Fibroblast of lung (primary cell): ENCODE measurements around the gene ST6GAL1. TPM values are rescaled to one million over a fixed set of nuclear protein-coding genes. Genes with fewer than 3 reads are reported as not detected.

Experiments
- DNase-seq, 2 donors: peaks; one replicate each; pipeline versions ENCODE4 v3.0.0 to v3.0.0-alpha.2; 2010; ENCODE audit warnings: low read depth in 2 of 2
- H2AFZ ChIP-seq: 2 replicates; pipeline ENCODE4 v1.5.1; 2012; ENCODE audit warnings: low read length, control low read depth, inconsistent platforms
- H3K27ac ChIP-seq: 2 replicates; pipeline ENCODE4 v1.5.1; 2011; ENCODE audit warnings: low read length, control low read depth; ENCODE audit not compliant: insufficient read depth
- H3K27me3 ChIP-seq: 2 replicates; pipeline ENCODE4 v1.5.1; 2011; ENCODE audit warnings: mild to moderate bottlenecking, low read length; ENCODE audit not compliant: control insufficient read depth, insufficient read depth
- H3K36me3 ChIP-seq: 2 replicates; pipeline ENCODE4 v1.5.1; 2011; ENCODE audit warnings: low read length; ENCODE audit not compliant: control insufficient read depth, insufficient read depth
- H3K4me1 ChIP-seq: 2 replicates; pipeline ENCODE4 v1.5.1; 2011; ENCODE audit warnings: low read length; ENCODE audit not compliant: control insufficient read depth, insufficient read depth; ENCODE audit errors: extremely low read depth
- H3K4me2 ChIP-seq: 2 replicates; pipeline ENCODE4 v1.5.1; 2011; ENCODE audit warnings: low read length, control low read depth; ENCODE audit not compliant: insufficient read depth; ENCODE audit errors: extremely low read depth
- H3K4me3 ChIP-seq, 4 experiments: fragments of 200-600 bp in 1 of 4; sonication (generic) in 1 of 4; replicated peaks in 1 of 4; 2 replicates each; pipeline ENCODE4 v1.5.1; 2011 to 2016; ENCODE audit warnings: low read length in 4 of 4, low read depth in 3 of 4, mild to moderate bottlenecking in 3 of 4, control low read depth in 2 of 4, inconsistent platforms in 1 of 4, mixed read lengths in 1 of 4; ENCODE audit not compliant: insufficient read depth in 1 of 4; ENCODE audit errors: control extremely low read depth in 1 of 4
- H3K79me2 ChIP-seq: 2 replicates; pipeline ENCODE4 v1.5.1; 2012; ENCODE audit warnings: mild to moderate bottlenecking, low read length, inconsistent platforms; ENCODE audit not compliant: control insufficient read depth, insufficient read depth
- H3K9ac ChIP-seq: 2 replicates; pipeline ENCODE4 v1.5.1; 2011; ENCODE audit warnings: mild to moderate bottlenecking, low read length, control low read depth; ENCODE audit not compliant: insufficient read depth
- H3K9me3 ChIP-seq: 2 replicates; pipeline ENCODE4 v1.5.1; 2012; ENCODE audit warnings: low read depth, low read length; ENCODE audit not compliant: control insufficient read depth, insufficient read depth
- H4K20me1 ChIP-seq: 2 replicates; pipeline ENCODE4 v1.5.1; 2011; ENCODE audit warnings: low read length; ENCODE audit not compliant: control insufficient read depth, insufficient read depth; ENCODE audit errors: extremely low read depth
- CTCF ChIP-seq, 2 donors: IDR thresholded peaks in 1 of 2; conservative IDR thresholded peaks in 1 of 2; 1 replicate in 1 of 2; 2 replicates in 1 of 2; pipeline ENCODE4 v1.5.1; 2011 to 2012; ENCODE audit warnings: low read length in 2 of 2, control low read depth in 1 of 2, inconsistent platforms in 1 of 2, low read depth in 1 of 2, mild to moderate bottlenecking in 1 of 2
- EZH2 ChIP-seq: IDR thresholded peaks from 2 replicates; pipeline ENCODE4 v1.5.1; 2012; ENCODE audit warnings: low read length, control low read depth, mild to moderate bottlenecking; ENCODE audit errors: missing control alignments
- polyA plus RNA-seq, 2 donors: library from polyadenylated mRNA; depleted of rRNA in 1 of 2; stranded (reverse) in 1 of 2; unstranded in 1 of 2; fragments of >200 nt; gene quantifications; 2 replicates each; pipeline ENCODE4 v1.2.1, GENCODE V29; 2011 to 2012; ENCODE audit warnings: missing spikeins in 1 of 2
- total RNA-seq: library from RNA; depleted of rRNA; stranded (reverse); fragments of >200 nt; gene quantifications from 2 replicates; pipeline ENCODE4 v1.2.1, GENCODE V29; 2014

The ST6GAL1 gene
- total and polyA plus RNA-seq, 2 donors (not counting 1 experiment from before 2014, with no cell fraction given): 0.83 to 1.00 TPM

- H3K27ac ChIP-seq: no peak overlapping the region
- no peaks in the 10 kb centered on the region for H3K79me2 ChIP-seq
- H3K9me3 ChIP-seq: no peaks in the 10 kb centered on the region
- no peaks in the 10 kb centered on the region for H3K4me1 ChIP-seq
- H4K20me1 ChIP-seq: no peaks in the 10 kb centered on the region
- H2AFZ ChIP-seq: no peak overlapping the region
- H3K36me3 ChIP-seq: no peaks in the 10 kb centered on the region
- no peak overlapping the region for H3K4me2 ChIP-seq
- TF ChIP-seq CTCF (conservative IDR thresholded peaks at IDR 0.05 in 1 of 2, IDR thresholded peaks at IDR 0.05 in 1 of 2; ENCODE audit: low read depth in 1 of 2, low read length in 2 of 2) (no peak), EZH2 (no peak)
- no peak for DNase-seq
- H3K27me3 ChIP-seq: no peaks in the 10 kb centered on the region
- H3K4me3 ChIP-seq: no peak overlapping the region
- no peak overlapping the region for H3K9ac ChIP-seq
Observed at GRCh38 chr3:187027531-187028278, 97.4 kb downstream of the ST6GAL1 start.

GRCh38 chr3:187031934-187032333, 101.6 kb downstream of the ST6GAL1 start:
- H3K9me3 ChIP-seq: no peaks in the 10 kb centered on the region
- no peaks in the 10 kb centered on the region for H3K36me3 ChIP-seq
- no peaks in the 10 kb centered on the region for H4K20me1 ChIP-seq
- no peak overlapping the region for H3K9ac ChIP-seq
- H3K4me3 ChIP-seq: no peak overlapping the region
- H3K4me1 ChIP-seq: no peaks in the 10 kb centered on the region
- no peak for TF ChIP-seq CTCF (conservative IDR thresholded peaks at IDR 0.05 in 1 of 2, IDR thresholded peaks at IDR 0.05 in 1 of 2; ENCODE audit: low read depth in 1 of 2, low read length in 2 of 2)
- no peak for TF ChIP-seq EZH2
- H3K79me2 ChIP-seq: no peaks in the 10 kb centered on the region
- no peak overlapping the region for H3K27ac ChIP-seq
- no peak for DNase-seq
- H3K4me2 ChIP-seq: no peak overlapping the region
- H2AFZ ChIP-seq: no peak overlapping the region
- no peaks in the 10 kb centered on the region for H3K27me3 ChIP-seq

- no peaks in the 10 kb centered on the region for H3K9me3 ChIP-seq
- H3K27ac ChIP-seq: no peak overlapping the region
- H3K4me1 ChIP-seq: no peaks in the 10 kb centered on the region
- TF ChIP-seq EZH2 (no peak), CTCF (conservative IDR thresholded peaks at IDR 0.05 in 1 of 2, IDR thresholded peaks at IDR 0.05 in 1 of 2; ENCODE audit: low read depth in 1 of 2, low read length in 2 of 2) (no peak)
- no peak for DNase-seq
- no peak overlapping the region for H2AFZ ChIP-seq
- H4K20me1 ChIP-seq: no peaks in the 10 kb centered on the region
- no peak overlapping the region for H3K4me3 ChIP-seq
- H3K36me3 ChIP-seq: no peaks in the 10 kb centered on the region
- H3K27me3 ChIP-seq: no peaks in the 10 kb centered on the region
- H3K9ac ChIP-seq: no peak overlapping the region
- H3K79me2 ChIP-seq: no peaks in the 10 kb centered on the region
- no peak overlapping the region for H3K4me2 ChIP-seq
Observed at GRCh38 chr3:187036394-187036793, 106.1 kb downstream of the ST6GAL1 start.
